Astrocyte (in vitro differentiated cells and primary cell): Measurements from ENCODE around the gene VSIG2.

Source experiments
- EZH2 ChIP-seq: IDR thresholded peaks from 2 replicates; pipeline ENCODE4 v1.6.1; 2012; ENCODE audit warnings: mild to moderate bottlenecking, low read length, inconsistent platforms; ENCODE audit not compliant: insufficient read depth
- TF ChIP-seq, protein P1 (sequence below): IDR thresholded peaks from 2 replicates; pipeline ENCODE4 v1.5.1; 2011; ENCODE audit warnings: low read depth, mild to moderate bottlenecking, inconsistent platforms, low read length, moderate library complexity; ENCODE audit not compliant: insufficient read depth

DNA sequence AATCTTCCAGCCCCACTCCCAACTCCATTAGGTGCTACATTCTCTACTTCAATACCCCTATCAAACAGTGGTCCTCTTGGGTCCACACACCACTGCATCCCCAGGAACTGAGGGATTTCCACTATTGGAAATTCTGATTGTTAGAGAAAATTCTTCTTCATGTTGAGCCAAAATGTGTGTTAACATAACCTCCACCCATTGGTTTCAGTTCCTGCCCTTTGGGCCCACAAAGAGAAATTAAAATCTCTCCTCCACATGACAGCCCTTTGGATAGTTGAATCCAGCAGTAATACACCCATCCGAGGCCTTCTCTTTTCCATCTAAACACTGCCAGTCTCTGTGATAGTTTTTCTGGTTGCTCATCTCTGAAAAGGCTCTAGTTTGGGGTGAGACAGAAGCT is 2.1 kb downstream of the VSIG2 start:
- TF ChIP-seq, protein P1, sequence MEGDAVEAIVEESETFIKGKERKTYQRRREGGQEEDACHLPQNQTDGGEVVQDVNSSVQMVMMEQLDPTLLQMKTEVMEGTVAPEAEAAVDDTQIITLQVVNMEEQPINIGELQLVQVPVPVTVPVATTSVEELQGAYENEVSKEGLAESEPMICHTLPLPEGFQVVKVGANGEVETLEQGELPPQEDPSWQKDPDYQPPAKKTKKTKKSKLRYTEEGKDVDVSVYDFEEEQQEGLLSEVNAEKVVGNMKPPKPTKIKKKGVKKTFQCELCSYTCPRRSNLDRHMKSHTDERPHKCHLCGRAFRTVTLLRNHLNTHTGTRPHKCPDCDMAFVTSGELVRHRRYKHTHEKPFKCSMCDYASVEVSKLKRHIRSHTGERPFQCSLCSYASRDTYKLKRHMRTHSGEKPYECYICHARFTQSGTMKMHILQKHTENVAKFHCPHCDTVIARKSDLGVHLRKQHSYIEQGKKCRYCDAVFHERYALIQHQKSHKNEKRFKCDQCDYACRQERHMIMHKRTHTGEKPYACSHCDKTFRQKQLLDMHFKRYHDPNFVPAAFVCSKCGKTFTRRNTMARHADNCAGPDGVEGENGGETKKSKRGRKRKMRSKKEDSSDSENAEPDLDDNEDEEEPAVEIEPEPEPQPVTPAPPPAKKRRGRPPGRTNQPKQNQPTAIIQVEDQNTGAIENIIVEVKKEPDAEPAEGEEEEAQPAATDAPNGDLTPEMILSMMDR: no peak
- no peak for TF ChIP-seq EZH2
